SJSA1 (cell line): ENCODE data around the gene BLM. TPM values are rescaled to one million over a fixed set of nuclear protein-coding genes. Genes with fewer than 3 reads are reported as not detected.

Source experiments
- DNase-seq, 2 experiments: peaks; one replicate each; pipeline ENCODE4 v3.0.0-alpha.2; 2015 to 2020; ENCODE audit warnings: low spot score in 2 of 2, low read depth in 1 of 2
- H3K27ac ChIP-seq: fragments of 250-450 bp; sonication (Bioruptor Pico); 2 replicates; pipeline ENCODE4 v1.5.1; 2020; ENCODE audit warnings: mild to moderate bottlenecking, moderate library complexity
- H3K27me3 ChIP-seq: fragments of 250-450 bp; sonication (Bioruptor Pico); replicated peaks from 2 replicates; pipeline ENCODE4 v1.5.1; 2020; ENCODE audit warnings: mild to moderate bottlenecking, moderate library complexity
- H3K36me3 ChIP-seq: fragments of 250-450 bp; sonication (Bioruptor Pico); 2 replicates; pipeline ENCODE4 v1.5.1; 2020; ENCODE audit warnings: mild to moderate bottlenecking
- H3K4me1 ChIP-seq: fragments of 250-450 bp; sonication (Bioruptor Pico); replicated peaks from 2 replicates; pipeline ENCODE4 v1.6.1; 2021; ENCODE audit warnings: mild to moderate bottlenecking
- H3K4me3 ChIP-seq: fragments of 250-450 bp; sonication (Bioruptor Pico); 2 replicates; pipeline ENCODE4 v1.5.1; 2020; ENCODE audit warnings: mild to moderate bottlenecking
- H3K9me3 ChIP-seq: fragments of 250-450 bp; sonication (Bioruptor Pico); replicated peaks from 2 replicates; pipeline ENCODE4 v1.5.1; 2020; ENCODE audit warnings: mild to moderate bottlenecking
- total RNA-seq: library from RNA; depleted of rRNA; stranded (reverse); fragments of >200 nt; shearing (Covaris generic); gene quantifications from 2 replicates; pipeline ENCODE4 v1.2.3, GENCODE V29; 2014

BLM gene
- total RNA-seq, 1 experiment from 2014 or later: 25.0 TPM

- Histone ChIP-seq H3K4me1 (peaks cover 7% of the 10 kb centered on the region; the same call in 1 of the 2 replicates), H3K36me3 (no peaks in the 10 kb centered on the region), H3K4me3 (no peak overlapping the region), H3K9me3 (no peaks in the 10 kb centered on the region), H3K27me3 (no peaks in the 10 kb centered on the region), H3K27ac (no peak overlapping the region)
- DNase-seq: no peak
Measured at GRCh38 chr15:90851940-90852339, 134.8 kb downstream of the BLM start.

DNA sequence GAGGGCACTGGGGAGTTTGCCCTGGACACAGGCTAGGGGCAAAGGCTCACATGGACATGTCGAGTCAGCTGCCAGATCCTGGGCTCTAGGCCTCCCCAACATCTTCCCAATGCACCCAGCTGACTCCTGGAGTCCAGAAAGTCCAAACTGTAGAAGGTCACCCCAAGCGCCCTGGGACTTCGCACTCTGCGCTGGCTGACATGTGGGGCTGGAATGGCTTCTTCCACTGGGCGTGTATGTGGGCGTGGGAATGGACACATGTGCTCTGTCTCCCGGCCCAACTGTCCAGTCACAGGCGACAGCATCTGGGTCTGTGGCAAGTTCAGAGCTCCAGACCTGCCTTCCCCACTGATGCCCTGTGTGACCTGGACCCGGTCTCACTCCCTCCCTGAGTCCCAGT, 138.0 kb downstream of the BLM start:
- H3K27ac ChIP-seq: no peak overlapping the region
- H3K4me3 ChIP-seq: no peak overlapping the region
- H3K27me3 ChIP-seq: no peaks in the 10 kb centered on the region
- H3K36me3 ChIP-seq: no peaks in the 10 kb centered on the region
- DNase-seq: no peak
- H3K9me3 ChIP-seq: no peaks in the 10 kb centered on the region
- H3K4me1 ChIP-seq: peaks cover 7% of the 10 kb centered on the region; the same call in 1 of the 2 replicates

- DNase-seq: no peak
- H3K4me1 ChIP-seq: peaks cover 10% of the 10 kb centered on the region; the same call in 1 of the 2 replicates
- no peaks in the 10 kb centered on the region for H3K9me3 ChIP-seq
- no peaks in the 10 kb centered on the region for H3K36me3 ChIP-seq
- H3K27me3 ChIP-seq: no peaks in the 10 kb centered on the region
- no peak overlapping the region for H3K27ac ChIP-seq
- no peak overlapping the region for H3K4me3 ChIP-seq
Measured at GRCh38 chr15:90857337-90857736, 140.2 kb downstream of the BLM start.

- Histone ChIP-seq H3K27ac (no peak overlapping the region), H3K27me3 (no peaks in the 10 kb centered on the region), H3K4me3 (no peak overlapping the region), H3K9me3 (no peaks in the 10 kb centered on the region), H3K36me3 (no peaks in the 10 kb centered on the region), H3K4me1 (0 out of 2 replicates have a peak, but pooled peaks cover 4% of the 10 kb centered on the region)
- no peak for DNase-seq
Measured at GRCh38 chr15:90857883-90858443, 140.8 kb downstream of the BLM start.

- DNase-seq: no peak
- Histone ChIP-seq H3K4me3 (no peak overlapping the region), H3K4me1 (peaks cover 9% of the 10 kb centered on the region; the same call in 1 of the 2 replicates), H3K9me3 (no peaks in the 10 kb centered on the region), H3K27ac (no peak overlapping the region), H3K27me3 (no peaks in the 10 kb centered on the region), H3K36me3 (no peaks in the 10 kb centered on the region)
Measured at GRCh38 chr15:90859234-90860131, 142.3 kb downstream of the BLM start.

DNA sequence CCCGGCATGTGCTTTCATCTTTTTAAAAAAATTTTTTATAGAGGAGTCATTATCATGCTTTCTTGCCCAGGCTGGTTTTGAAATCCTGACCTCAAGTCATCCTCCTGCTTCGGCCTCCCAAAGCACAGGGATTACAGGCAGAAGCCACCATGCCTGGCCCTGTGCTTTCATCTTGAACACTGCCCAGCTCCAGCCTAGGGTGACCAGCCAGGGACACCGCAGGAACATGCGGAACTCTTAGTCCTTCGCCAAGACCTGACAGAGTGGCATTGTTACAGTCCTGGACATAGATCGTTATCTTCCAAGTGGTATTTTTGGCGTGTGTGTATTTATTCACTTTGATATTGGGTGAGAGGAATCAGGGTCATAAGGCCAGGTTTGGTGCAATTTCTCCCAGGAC, 143.3 kb downstream of the BLM start:
- no peaks in the 10 kb centered on the region for H3K9me3 ChIP-seq
- DNase-seq: no peak
- H3K4me3 ChIP-seq: no peak overlapping the region
- no peak overlapping the region for H3K27ac ChIP-seq
- peaks cover 9% of the 10 kb centered on the region; the same call in 1 of the 2 replicates for H3K4me1 ChIP-seq
- no peaks in the 10 kb centered on the region for H3K36me3 ChIP-seq
- no peaks in the 10 kb centered on the region for H3K27me3 ChIP-seq

DNA sequence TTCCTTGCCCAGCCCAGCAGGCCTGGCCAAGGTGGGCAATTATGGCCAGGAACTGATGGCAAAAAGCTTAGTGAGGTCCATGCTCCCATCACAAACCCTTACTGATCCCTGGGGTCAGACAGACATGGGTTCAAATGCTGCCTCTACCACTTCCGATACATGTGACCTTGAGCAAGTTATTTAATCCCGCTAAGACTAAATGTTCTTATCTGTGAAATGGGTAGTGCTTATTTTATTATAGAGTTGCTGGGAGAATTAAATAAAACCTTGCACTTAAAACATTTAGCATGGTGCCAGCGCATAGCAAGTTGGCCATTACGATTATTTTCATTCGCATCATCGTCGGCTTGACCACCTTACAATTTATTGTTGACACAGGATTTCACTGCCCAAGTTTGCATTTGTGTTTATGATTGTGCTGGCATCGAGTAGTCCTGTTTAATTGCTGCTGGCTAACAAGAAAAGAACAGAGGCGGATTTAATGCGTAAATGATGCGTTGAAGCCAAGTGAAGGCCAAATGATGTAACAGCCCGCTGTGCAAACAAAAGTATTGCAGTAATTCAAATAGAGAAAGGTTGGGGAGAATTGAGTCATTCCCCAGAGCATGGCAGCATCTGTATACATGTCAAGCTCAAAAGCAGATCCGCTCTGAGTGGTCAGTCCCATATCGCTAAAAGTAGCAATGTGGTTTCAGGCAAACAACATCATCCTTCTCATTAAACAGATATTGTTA, 144.0 kb downstream of the BLM start:
- H3K9me3 ChIP-seq: no peaks in the 10 kb centered on the region
- no peak overlapping the region for H3K27ac ChIP-seq
- no peaks in the 10 kb centered on the region for H3K36me3 ChIP-seq
- no peak overlapping the region for H3K4me3 ChIP-seq
- no peak for DNase-seq
- peaks cover 9% of the 10 kb centered on the region; the same call in 1 of the 2 replicates for H3K4me1 ChIP-seq
- H3K27me3 ChIP-seq: no peaks in the 10 kb centered on the region

DNA sequence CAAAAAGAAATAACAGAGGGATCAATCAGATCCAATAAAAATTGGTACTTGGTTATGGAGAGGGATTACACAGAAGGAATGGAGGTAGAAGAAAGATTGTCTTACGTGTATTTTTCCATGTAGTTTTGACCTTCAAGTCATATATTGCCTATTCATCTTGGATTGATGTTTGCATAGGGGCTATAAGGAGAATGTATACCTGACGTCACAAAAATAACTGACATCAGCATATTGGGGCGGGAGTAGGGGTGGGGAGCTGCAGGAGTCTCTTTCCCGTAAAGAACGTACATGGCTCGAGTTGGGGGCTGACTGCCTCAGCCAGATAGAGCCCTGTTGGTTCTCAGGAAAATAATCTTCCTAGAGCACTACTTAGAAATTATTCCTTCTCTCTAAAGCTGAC, 145.3 kb downstream of the BLM start:
- no peaks in the 10 kb centered on the region for H3K27me3 ChIP-seq
- no peaks in the 10 kb centered on the region for H3K9me3 ChIP-seq
- no peak for DNase-seq

DNA sequence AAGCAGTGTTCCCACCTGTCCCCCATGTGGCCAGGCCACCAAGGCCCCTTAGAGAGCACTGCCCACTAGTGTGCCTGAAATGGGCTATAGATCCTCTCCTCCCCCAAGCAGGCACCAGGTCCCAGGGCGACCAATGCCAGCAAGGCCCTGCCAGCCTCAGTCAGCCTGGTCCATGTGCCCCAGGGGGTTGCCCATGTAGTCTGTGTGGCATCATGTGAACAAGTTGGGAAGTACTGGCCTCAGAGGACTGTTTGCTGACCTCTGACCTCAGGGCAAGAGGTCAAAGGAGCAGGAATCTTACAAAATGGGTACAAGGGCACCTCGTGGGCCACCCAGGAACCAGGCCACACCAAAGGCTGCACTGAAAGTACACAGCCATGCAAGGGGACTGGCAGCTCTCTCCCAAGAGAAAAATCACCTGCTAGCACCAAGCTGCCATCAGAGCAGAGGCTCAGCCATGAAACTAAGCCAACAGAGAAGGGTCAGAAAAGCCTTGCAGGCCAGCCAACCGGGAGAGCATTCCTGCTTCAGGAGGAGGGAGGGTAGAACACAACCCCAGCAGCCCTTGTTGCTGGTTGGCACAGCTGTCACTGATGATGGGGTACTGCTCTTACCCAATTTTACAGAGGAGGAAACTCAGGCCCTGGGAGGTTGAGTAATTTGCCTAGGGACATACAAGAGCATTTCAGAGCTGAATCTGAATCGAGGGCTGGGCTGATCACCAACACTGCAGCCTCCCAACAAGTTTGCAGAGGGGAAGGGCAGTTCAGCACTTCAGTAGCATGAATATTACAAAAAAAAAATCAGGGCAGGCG, 146.0 kb downstream of the BLM start:
- Histone ChIP-seq H3K36me3 (no peaks in the 10 kb centered on the region), H3K9me3 (no peaks in the 10 kb centered on the region), H3K27ac (no peak overlapping the region), H3K4me1 (peaks cover 21% of the 10 kb centered on the region), H3K4me3 (no peak overlapping the region), H3K27me3 (no peaks in the 10 kb centered on the region)
- no peak for DNase-seq

More for the DNA sequence above, 145.3 kb downstream of the BLM start:
- Histone ChIP-seq H3K4me1 (peaks cover 14% of the 10 kb centered on the region), H3K4me3 (no peak overlapping the region), H3K36me3 (no peaks in the 10 kb centered on the region), H3K27ac (no peak overlapping the region)

DNA sequence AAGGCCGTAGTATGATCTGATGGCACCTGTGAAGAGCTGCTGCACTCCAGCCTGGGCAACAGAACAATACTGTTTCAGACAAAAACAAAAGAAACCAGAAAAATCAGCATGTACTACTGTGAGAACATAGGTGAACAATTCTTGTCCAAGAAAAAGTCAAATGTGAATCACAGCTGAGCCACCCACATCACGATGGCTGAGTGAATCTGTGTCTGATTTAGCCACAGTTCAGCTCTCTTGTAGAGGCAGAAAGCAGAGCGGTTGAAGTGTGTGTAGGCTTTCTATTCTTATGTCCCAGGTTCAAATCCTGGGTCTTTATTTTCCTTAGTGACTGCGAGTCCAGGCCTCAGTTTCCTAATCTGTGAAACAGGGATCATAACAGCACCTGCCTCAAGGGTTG, 146.8 kb downstream of the BLM start:
- no peaks in the 10 kb centered on the region for H3K36me3 ChIP-seq
- no peaks in the 10 kb centered on the region for H3K27me3 ChIP-seq
- H3K9me3 ChIP-seq: no peaks in the 10 kb centered on the region
- H3K27ac ChIP-seq: no peak overlapping the region
- no peak for DNase-seq
- peaks cover 29% of the 10 kb centered on the region for H3K4me1 ChIP-seq
- no peak overlapping the region for H3K4me3 ChIP-seq

DNA sequence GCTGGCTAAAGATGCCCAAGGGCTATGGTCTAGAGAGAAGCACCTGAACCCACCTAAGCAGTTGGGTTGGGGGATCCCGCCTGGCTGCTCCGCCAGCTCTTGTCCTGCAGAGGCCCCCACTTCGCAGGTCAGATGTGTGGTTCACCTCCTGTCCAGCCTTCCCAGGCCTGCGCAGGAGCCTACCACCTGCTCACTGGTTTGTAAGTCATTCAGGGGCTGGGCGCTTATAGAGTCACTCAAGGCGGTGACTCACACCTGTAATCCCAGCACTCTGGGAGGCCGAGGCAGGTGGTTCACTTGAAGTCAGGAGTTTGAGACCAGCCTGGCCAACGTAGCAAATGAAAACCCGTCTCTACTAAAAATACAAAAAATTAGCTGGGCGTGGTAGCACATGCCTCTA, 147.4 kb downstream of the BLM start:
- Histone ChIP-seq H3K9me3 (no peaks in the 10 kb centered on the region), H3K27me3 (no peaks in the 10 kb centered on the region), H3K4me1 (peaks cover 35% of the 10 kb centered on the region), H3K4me3 (no peak overlapping the region), H3K27ac (no peak overlapping the region), H3K36me3 (no peaks in the 10 kb centered on the region)
- no peak for DNase-seq

DNA sequence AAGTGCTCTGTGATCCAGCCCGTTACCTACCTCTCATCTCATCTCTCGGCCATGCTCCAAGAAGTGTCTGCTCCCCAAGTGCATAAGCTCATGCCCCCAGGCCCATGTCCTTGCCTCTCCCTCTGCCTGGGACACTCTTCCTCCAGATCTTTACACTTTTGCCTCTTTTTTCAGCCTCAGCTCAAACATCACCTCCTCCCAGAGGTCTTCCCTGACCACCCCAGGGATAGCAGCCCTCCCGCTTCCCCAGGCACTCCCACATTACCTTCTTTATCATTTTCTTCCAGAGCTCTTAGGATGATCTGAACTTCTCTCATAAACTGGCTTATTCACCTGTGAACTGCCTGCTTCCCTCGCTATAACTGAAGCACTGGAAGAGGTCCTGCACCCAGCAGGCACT, 148.6 kb downstream of the BLM start:
- no peak overlapping the region for H3K27ac ChIP-seq
- H3K9me3 ChIP-seq: no peaks in the 10 kb centered on the region
- no peaks in the 10 kb centered on the region; the same call in 1 of the 2 replicates for H3K36me3 ChIP-seq
- no peaks in the 10 kb centered on the region for H3K27me3 ChIP-seq
- DNase-seq: no peak
- peaks cover 45% of the 10 kb centered on the region for H3K4me1 ChIP-seq
- no peak overlapping the region for H3K4me3 ChIP-seq
